ENCODE data around the gene KIF3B.
"Not testable (repeated sequence)": the region's sequence is repeated elsewhere in the genome, so short reads cannot be mapped to it uniquely, and the experiment has no call there.

The KIF3B gene

GRCh38 chr20:32296819-32297420, 19.5 kb downstream of the KIF3B start:
- no peak for DNase-seq

GRCh38 chr20:32297439-32297838, 20.0 kb downstream of the KIF3B start:
- no peak for DNase-seq

GRCh38 chr20:32300647-32301046, 23.2 kb downstream of the KIF3B start:
- no peak for DNase-seq

- no peak for DNase-seq
Observed at GRCh38 chr20:32301719-32302506, 24.5 kb downstream of the KIF3B start.

- DNase-seq = no peak
Observed at GRCh38 chr20:32302507-32302872, 25.0 kb downstream of the KIF3B start.

- no peak for DNase-seq
Observed at GRCh38 chr20:32304131-32304746, 26.8 kb downstream of the KIF3B start.

GRCh38 chr20:32312718-32313424, 35.4 kb downstream of the KIF3B start:
- no peak for DNase-seq

GRCh38 chr20:32314768-32315167, 37.3 kb downstream of the KIF3B start:
- no peak for DNase-seq

GRCh38 chr20:32315399-32315798, 37.9 kb downstream of the KIF3B start:
- no peak for DNase-seq

- no peak for DNase-seq
Observed at GRCh38 chr20:32315891-32316290, 38.4 kb downstream of the KIF3B start.

- no peak for DNase-seq
Observed at GRCh38 chr20:32316667-32317066, 39.2 kb downstream of the KIF3B start.

- DNase-seq = no peak
Observed at GRCh38 chr20:32319100-32319499, 41.6 kb downstream of the KIF3B start.

GRCh38 chr20:32320305-32320704, 42.9 kb downstream of the KIF3B start:
- DNase-seq = no peak

GRCh38 chr20:32321390-32321789, 43.9 kb downstream of the KIF3B start:
- no peak for DNase-seq

GRCh38 chr20:32322260-32322659, 44.8 kb downstream of the KIF3B start:
- DNase-seq = not testable (repeated sequence)

- not testable (repeated sequence) for DNase-seq
Observed at GRCh38 chr20:32323761-32324160, 46.3 kb downstream of the KIF3B start.

- DNase-seq = no peak
Observed at GRCh38 chr20:32325706-32326503, 48.5 kb downstream of the KIF3B start.

- DNase-seq = no peak
Observed at GRCh38 chr20:32326504-32326845, 49.0 kb downstream of the KIF3B start.

- DNase-seq = no peak
Observed at GRCh38 chr20:32327087-32327681, 49.7 kb downstream of the KIF3B start.

GRCh38 chr20:32329817-32330554, 52.5 kb downstream of the KIF3B start:
- DNase-seq = no peak

- no peak for DNase-seq
Observed at GRCh38 chr20:32330555-32330897, 53.1 kb downstream of the KIF3B start.

- DNase-seq = no peak
Observed at GRCh38 chr20:32332614-32333013, 55.2 kb downstream of the KIF3B start.

Data from activated naive CD4-positive, alpha-beta T cell treated with anti-CD3 and anti-CD28 coated beads, Interleukin-2, amount 50 U/mL, for 16 hours (primary cell).